Lower lobe of right lung (tissue), 2 donors: Measurements from ENCODE around the gene PRELID1. TPM values are rescaled to one million over a fixed set of nuclear protein-coding genes. Genes with fewer than 3 reads are reported as not detected.

ENCODE experiments used
- ATAC-seq, 2 donors: fragments of 200-7000 bp; cut with Tn5 transposase; one replicate each; pipeline ENCODE4 v1.9.1; 2020 to 2022; ENCODE audit warnings: mild to moderate bottlenecking in 2 of 2, moderate library complexity in 2 of 2
- DNase-seq: peaks from one replicate; pipeline ENCODE4 v3.0.0-alpha.2; 2020
- H3K27ac ChIP-seq: fragments of 200-600 bp; one replicate; pipeline ENCODE4 v1.8.0; 2022
- H3K27me3 ChIP-seq: fragments of 200-600 bp; one replicate; pipeline ENCODE4 v1.8.0; 2022; ENCODE audit warnings: low read depth
- H3K36me3 ChIP-seq: fragments of 200-600 bp; one replicate; pipeline ENCODE4 v1.8.0; 2022; ENCODE audit warnings: mild to moderate bottlenecking
- H3K4me1 ChIP-seq: fragments of 200-600 bp; one replicate; pipeline ENCODE4 v1.8.0; 2022
- H3K4me3 ChIP-seq: fragments of 200-600 bp; one replicate; pipeline ENCODE4 v1.8.0; 2022; ENCODE audit warnings: mild to moderate bottlenecking
- H3K9me3 ChIP-seq: fragments of 200-600 bp; one replicate; pipeline ENCODE4 v1.8.0; 2022
- CTCF ChIP-seq: fragments of 200-600 bp; IDR thresholded peaks from one replicate; pipeline ENCODE4 v1.8.0; 2022; ENCODE audit warnings: antibody characterized with exemption, mild to moderate bottlenecking
- intact Hi-C: fragments of 100-400 bp; cut with DNase I; formaldehyde crosslinking; loops from one replicate; pipeline ENCODE4 v1.11.0; 2022
- total RNA-seq: library from RNA; stranded (reverse); fragmentation: NEBNext Ultra II Directional; extraction: Animal tissue kit (Norgen Biotek cat#: 25700); gene quantifications from one replicate; pipeline ENCODE4 v1.2.1, GENCODE V29; 2021
- donor health status: DM: no; HTN: yes; CAD: no; lungs with severe emphysema.

Gene PRELID1
- total RNA-seq, 1 donor from 2014 or later, result 101 TPM

GRCh38 chr5:177349762-177350161, 46.2 kb downstream of the PRELID1 start:
- no peaks in the 10 kb centered on the region for H3K27me3 ChIP-seq
- peaks cover 42% of the 10 kb centered on the region for H3K36me3 ChIP-seq
- intact Hi-C loops, result no loop called here
- peak overlapping the region; percentile 88 for H3K4me3 ChIP-seq
- no peak for DNase-seq
- H3K4me1 ChIP-seq, result peaks cover 43% of the 10 kb centered on the region
- H3K27ac ChIP-seq, result no peak overlapping the region
- ATAC-seq, result no peak
- no peak for TF ChIP-seq CTCF
- H3K9me3 ChIP-seq, result no peaks in the 10 kb centered on the region

- no peak for TF ChIP-seq CTCF
- DNase-seq (peak; percentile 44), ATAC-seq (no peak)
- Histone ChIP-seq H3K4me3 (peak overlapping the region; percentile 88), H3K9me3 (no peaks in the 10 kb centered on the region), H3K27ac (peak overlapping the region; percentile 92), H3K4me1 (peaks cover 43% of the 10 kb centered on the region), H3K27me3 (no peaks in the 10 kb centered on the region), H3K36me3 (peaks cover 34% of the 10 kb centered on the region)
- intact Hi-C loops, result no loop called here
These were observed 47.3 kb downstream of the PRELID1 start for GRCh38 chr5:177350776-177351391.

GRCh38 chr5:177351392-177352329, 48.1 kb downstream of the PRELID1 start, which contains the start of gene LMAN2:
Gene LMAN2, minus strand, starts transcription at chr5:177351668. Its CDS starts 21 bp downstream, at chr5:177351647.
- no peak for TF ChIP-seq CTCF
- Histone ChIP-seq H3K36me3 (peaks cover 29% of the 10 kb centered on the region), H3K27me3 (no peaks in the 10 kb centered on the region), H3K4me1 (peaks cover 41% of the 10 kb centered on the region), H3K4me3 (peak within 1 kb of the TSS; percentile 88), H3K27ac (peak within 1 kb of the TSS; percentile 92), H3K9me3 (no peaks in the 10 kb centered on the region)
- DNase-seq, result peak; percentile 94
- peak; percentile 97 to 99 for ATAC-seq
- intact Hi-C loops, result no loop called here

- Histone ChIP-seq H3K4me1 (peaks cover 37% of the 10 kb centered on the region), H3K9me3 (no peaks in the 10 kb centered on the region), H3K36me3 (peaks cover 16% of the 10 kb centered on the region), H3K4me3 (no peak overlapping the region), H3K27me3 (no peaks in the 10 kb centered on the region), H3K27ac (no peak overlapping the region)
- ATAC-seq (no peak), DNase-seq (no peak)
- no peak for TF ChIP-seq CTCF
- intact Hi-C loops, result no loop called here
These were observed 49.5 kb downstream of the PRELID1 start for GRCh38 chr5:177353093-177353492.

- Histone ChIP-seq H3K4me3 (no peak overlapping the region), H3K9me3 (no peaks in the 10 kb centered on the region), H3K27me3 (no peaks in the 10 kb centered on the region), H3K36me3 (peaks cover 7% of the 10 kb centered on the region), H3K27ac (no peak overlapping the region), H3K4me1 (peaks cover 39% of the 10 kb centered on the region)
- intact Hi-C loops, result no loop called here
- ATAC-seq, result no peak
- no peak for TF ChIP-seq CTCF
- no peak for DNase-seq
These were observed 50.7 kb downstream of the PRELID1 start for GRCh38 chr5:177354256-177354655.
